Activated CD4-positive, alpha-beta memory T cell treated with anti-CD3 and anti-CD28 coated beads for 36 hours (primary cell): Measurements from ENCODE around the gene OTUD7B. TPM values are rescaled to one million over a fixed set of nuclear protein-coding genes. Genes with fewer than 3 reads are reported as not detected.
A peak's percentile ranks its signal among the peaks of the same experiment; 100 is the strongest.
"Not testable (repeated sequence)": the region's sequence is repeated elsewhere in the genome, so short reads cannot be mapped to it uniquely, and the experiment has no call there.

ENCODE experiments used
- CTCF ChIA-PET: fragments of 350-600 bp; sonication (Branson Sonifier 250); formaldehyde crosslinking; loops from one replicate; lab custom pipeline; 2021; ENCODE audit warnings: antibody characterized with exemption, inconsistent platforms; lab: Charles Lee
- POLR2A ChIA-PET: fragments of 350-600 bp; sonication (Branson Sonifier 250); formaldehyde crosslinking; loops from one replicate; lab custom pipeline; 2021; ENCODE audit warnings: antibody characterized with exemption; lab: Charles Lee
- DNase-seq: peaks from one replicate; pipeline ENCODE4 v3.0.0-alpha.2; 2020
- H3K27ac Mint-ChIP-seq: one replicate; pipeline ENCODE4 v1.8.0; 2021; ENCODE audit warnings: mixed read lengths
- H3K27me3 Mint-ChIP-seq: one replicate; pipeline ENCODE4 v1.8.0; 2021; ENCODE audit warnings: mixed read lengths
- H3K36me3 Mint-ChIP-seq: one replicate; pipeline ENCODE4 v1.8.0; 2021; ENCODE audit warnings: mixed read lengths
- H3K4me1 Mint-ChIP-seq: one replicate; pipeline ENCODE4 v1.8.0; 2021; ENCODE audit warnings: low read depth, mixed read lengths
- H3K4me3 Mint-ChIP-seq: one replicate; pipeline ENCODE4 v1.8.0; 2021; ENCODE audit warnings: mild to moderate bottlenecking, mixed read lengths
- H3K9me3 Mint-ChIP-seq: one replicate; pipeline ENCODE4 v1.8.0; 2021; ENCODE audit warnings: mixed read lengths
- intact Hi-C: fragments of 100-400 bp; cut with micrococcal nuclease; formaldehyde crosslinking; loops from one replicate; pipeline ENCODE4 v1.15.1; 2023
- total RNA-seq, 2 experiments: library from RNA; stranded (reverse); gene quantifications; one replicate each; pipeline ENCODE4 v1.2.3, GENCODE V29; 2021

The OTUD7B gene
- total RNA-seq, 2 experiments from 2014 or later = 23.8 to 24.7 TPM

DNA sequence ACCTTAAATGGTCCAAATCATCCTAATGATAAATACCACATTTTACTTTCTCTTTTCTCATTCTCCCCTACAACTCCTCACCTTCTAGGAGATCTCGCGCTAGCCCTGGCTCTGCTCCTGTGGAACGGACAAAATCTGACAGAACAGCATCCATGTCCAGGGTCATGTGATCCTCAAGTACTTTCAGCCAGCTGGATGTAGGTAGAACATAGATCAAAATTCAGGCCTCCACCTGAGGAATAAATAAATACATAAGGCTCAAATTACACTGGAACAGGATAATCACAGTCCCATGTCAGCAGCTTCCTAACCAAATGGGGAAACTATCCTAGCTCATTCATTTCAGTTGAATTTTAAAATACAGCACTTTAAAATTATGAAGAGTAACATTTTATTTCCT is 33.2 kb downstream of the OTUD7B start:
- ChIA-PET CTCF (interaction anchor here (0.8 kb wide), 1 partner anchor 73 kb away, joined by 3 read pairs; no protein-coding TSS in a partner anchor), POLR2A (interaction anchor here (0.6 kb wide), 1 partner anchor 249 kb away, joined by 4 read pairs; no protein-coding TSS in a partner anchor)
- Mint-ChIP-seq H3K9me3 (no peaks in the 10 kb centered on the region), H3K4me1 (peaks cover 19% of the 10 kb centered on the region), H3K27ac (no peak overlapping the region), H3K4me3 (no peak overlapping the region), H3K27me3 (no peaks in the 10 kb centered on the region), H3K36me3 (peaks cover 25% of the 10 kb centered on the region)
- intact Hi-C loops = no loop called here
- no peak for DNase-seq

DNA sequence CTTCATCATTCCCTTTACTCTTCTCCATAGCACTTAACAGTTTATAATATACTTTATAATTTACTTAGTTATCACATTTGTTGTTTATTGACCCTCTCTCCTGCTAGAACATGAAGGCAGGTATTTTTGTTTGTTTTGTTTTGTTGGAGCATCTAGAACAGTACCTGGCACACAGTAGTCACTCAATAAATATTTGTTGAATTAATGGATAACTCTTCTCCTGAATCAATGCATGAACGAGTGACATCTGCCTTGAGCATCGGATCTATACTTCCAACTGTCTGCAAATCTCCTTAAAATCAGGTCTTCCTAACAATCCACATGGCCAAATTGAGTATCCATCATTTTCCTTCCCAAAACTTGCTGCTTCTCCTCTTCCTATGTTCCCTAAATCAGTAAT is 38.0 kb downstream of the OTUD7B start:
- DNase-seq = no peak
- intact Hi-C loops = no loop called here
- H3K27me3 Mint-ChIP-seq = no peaks in the 10 kb centered on the region
- no peak overlapping the region for H3K27ac Mint-ChIP-seq
- no peak overlapping the region for H3K4me3 Mint-ChIP-seq
- H3K36me3 Mint-ChIP-seq = peaks cover 35% of the 10 kb centered on the region
- ChIA-PET POLR2A (no interaction called here), CTCF (no interaction called here)
- H3K9me3 Mint-ChIP-seq = no peaks in the 10 kb centered on the region
- H3K4me1 Mint-ChIP-seq = no peaks in the 10 kb centered on the region

DNA sequence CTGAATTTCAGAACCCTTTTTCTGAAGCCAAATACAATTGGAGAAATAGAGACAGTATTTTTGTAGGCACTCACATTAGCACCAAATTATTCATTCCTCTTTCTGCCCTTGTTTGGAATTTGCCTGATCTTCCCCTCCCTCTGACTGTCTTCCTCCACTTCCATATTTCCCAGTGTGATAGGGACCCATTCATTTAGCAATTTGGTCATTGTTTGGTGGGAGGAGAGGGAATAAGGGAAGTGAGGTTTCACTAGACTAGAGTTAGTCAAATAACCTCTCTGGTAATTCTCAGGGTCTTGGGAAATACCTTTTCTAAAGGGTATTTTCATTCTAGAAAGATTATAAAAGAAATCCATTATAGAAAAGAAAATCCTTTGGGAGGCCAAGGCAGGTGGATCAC is 42.9 kb downstream of the OTUD7B start:
- no peak for DNase-seq
- Mint-ChIP-seq H3K4me3 (no peak overlapping the region), H3K36me3 (peaks cover 28% of the 10 kb centered on the region), H3K9me3 (no peaks in the 10 kb centered on the region), H3K27me3 (no peaks in the 10 kb centered on the region), H3K27ac (no peak overlapping the region), H3K4me1 (peaks cover 10% of the 10 kb centered on the region)
- intact Hi-C loops = no loop called here
- POLR2A ChIA-PET = no interaction called here
- CTCF ChIA-PET = interaction anchor here (1.5 kb wide), 1 partner anchor 83 kb away, joined by 4 read pairs; no protein-coding TSS in a partner anchor

DNA sequence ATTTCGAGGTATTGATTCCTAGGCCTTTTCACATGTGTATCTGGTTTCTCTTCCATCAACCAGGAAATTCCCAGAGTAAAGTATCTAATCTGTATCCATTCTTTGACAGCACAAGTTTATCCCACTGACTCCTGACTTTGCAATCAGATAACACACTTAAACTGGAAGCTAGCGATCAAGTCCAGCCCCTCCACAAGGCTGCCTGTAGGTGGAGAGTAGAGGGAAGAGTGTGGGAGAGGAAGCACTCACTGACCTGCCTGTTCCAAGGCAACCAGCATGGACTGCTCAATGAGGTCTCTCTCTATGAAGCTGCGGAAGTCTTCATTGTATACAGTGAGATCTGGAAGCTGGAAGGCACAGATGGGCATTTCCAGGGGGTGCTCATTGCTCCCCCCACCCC is 43.5 kb downstream of the OTUD7B start:
- intact Hi-C loops = no loop called here
- ChIA-PET CTCF (interaction anchor here (1.5 kb wide), 1 partner anchor 83 kb away, joined by 4 read pairs; no protein-coding TSS in a partner anchor), POLR2A (no interaction called here)
- H3K27ac Mint-ChIP-seq = no peak overlapping the region
- H3K4me1 Mint-ChIP-seq = peaks cover 16% of the 10 kb centered on the region
- H3K27me3 Mint-ChIP-seq = no peaks in the 10 kb centered on the region
- DNase-seq = no peak
- no peak overlapping the region for H3K4me3 Mint-ChIP-seq
- peaks cover 27% of the 10 kb centered on the region for H3K36me3 Mint-ChIP-seq
- H3K9me3 Mint-ChIP-seq = no peaks in the 10 kb centered on the region

DNA sequence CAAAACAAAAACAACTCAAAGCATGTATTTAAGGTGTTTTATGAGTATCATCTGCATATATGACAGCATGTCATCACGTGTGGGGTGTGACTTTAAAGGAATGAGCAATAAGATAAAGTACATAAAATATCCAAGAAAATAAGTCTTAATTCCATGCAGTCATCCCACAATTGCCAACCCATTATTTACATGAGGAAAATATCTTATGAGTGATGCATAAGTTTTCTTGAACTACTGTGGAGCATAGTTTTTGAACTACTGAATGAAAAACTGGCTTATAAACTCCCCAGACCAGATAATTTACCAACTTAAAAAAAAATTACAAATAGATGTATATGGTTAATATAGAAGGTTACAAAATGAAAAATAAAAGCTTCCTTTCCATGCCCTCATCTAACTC is 44.1 kb downstream of the OTUD7B start:
- H3K4me3 Mint-ChIP-seq = no peak overlapping the region
- no peaks in the 10 kb centered on the region for H3K27me3 Mint-ChIP-seq
- POLR2A ChIA-PET = no interaction called here
- peaks cover 30% of the 10 kb centered on the region for H3K36me3 Mint-ChIP-seq
- no peak overlapping the region for H3K27ac Mint-ChIP-seq
- no peak for DNase-seq
- peaks cover 22% of the 10 kb centered on the region for H3K4me1 Mint-ChIP-seq
- H3K9me3 Mint-ChIP-seq = no peaks in the 10 kb centered on the region
- CTCF ChIA-PET = interaction anchor here (0.6 to 1.5 kb wide), 2 partner anchors 21 to 84 kb away, joined by 3 to 4 read pairs; no protein-coding TSS in a partner anchor
- intact Hi-C loops = no loop called here

DNA sequence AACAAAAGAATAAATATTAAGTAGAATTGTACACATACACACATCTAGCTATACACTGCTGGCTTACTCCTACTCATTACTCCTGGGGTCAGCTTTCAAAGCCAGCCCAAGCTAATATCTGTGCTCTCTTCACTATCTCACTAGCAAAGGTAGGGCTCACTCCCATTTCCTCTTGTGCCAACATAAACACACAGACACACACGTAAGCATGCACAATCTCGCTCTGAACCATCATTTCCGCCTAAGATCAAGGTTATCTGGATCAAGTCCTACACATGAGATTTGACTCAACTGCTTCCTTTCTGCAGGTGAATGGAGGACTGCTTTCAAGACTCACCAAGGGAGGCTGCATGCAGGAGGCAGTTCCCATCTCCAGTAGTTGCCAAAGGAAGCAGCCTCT is 45.1 kb downstream of the OTUD7B start:
- DNase-seq = peak; percentile 15
- Mint-ChIP-seq H3K27me3 (no peaks in the 10 kb centered on the region), H3K4me3 (no peak overlapping the region), H3K4me1 (peaks cover 22% of the 10 kb centered on the region), H3K36me3 (peaks cover 29% of the 10 kb centered on the region), H3K9me3 (no peaks in the 10 kb centered on the region), H3K27ac (peak overlapping the region; percentile 6)
- POLR2A ChIA-PET = no interaction called here
- intact Hi-C loops = no loop called here
- CTCF ChIA-PET = interaction anchor here (0.9 kb wide), 1 partner anchor 225 kb away, joined by 3 read pairs; no protein-coding TSS in a partner anchor

DNA sequence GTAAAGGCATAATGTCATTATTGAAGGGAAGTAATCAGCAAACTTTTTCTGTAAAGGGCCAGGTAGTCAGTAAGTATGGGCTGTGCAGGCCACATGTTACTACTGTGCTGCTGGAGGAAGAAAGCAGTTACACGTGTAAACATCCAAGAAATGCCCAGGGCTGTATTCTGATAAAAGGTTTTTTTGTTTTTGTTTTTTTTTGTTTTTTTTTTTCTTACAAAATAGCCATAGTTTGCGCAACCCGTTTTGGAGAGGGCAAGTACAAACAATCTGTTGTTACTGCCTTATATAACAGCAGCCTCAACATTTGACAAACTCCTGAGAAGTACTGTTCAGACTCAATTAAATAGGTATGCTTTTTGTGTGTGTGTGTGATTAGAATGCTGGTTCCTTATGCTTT is 47.2 kb downstream of the OTUD7B start:
- Mint-ChIP-seq H3K9me3 (no peaks in the 10 kb centered on the region), H3K4me1 (peaks cover 22% of the 10 kb centered on the region), H3K27ac (no peak overlapping the region), H3K36me3 (peaks cover 39% of the 10 kb centered on the region), H3K27me3 (no peaks in the 10 kb centered on the region), H3K4me3 (no peak overlapping the region)
- no peak for DNase-seq
- ChIA-PET POLR2A (no interaction called here), CTCF (interaction anchor here (1.0 to 1.8 kb wide), 3 partner anchors 34 to 238 kb away, joined by 3 to 12 read pairs (median 4); no protein-coding TSS in a partner anchor)
- intact Hi-C loops = loop anchor here (2.0 kb wide), 1 partner anchor 223 kb away; no protein-coding TSS in a partner anchor

DNA sequence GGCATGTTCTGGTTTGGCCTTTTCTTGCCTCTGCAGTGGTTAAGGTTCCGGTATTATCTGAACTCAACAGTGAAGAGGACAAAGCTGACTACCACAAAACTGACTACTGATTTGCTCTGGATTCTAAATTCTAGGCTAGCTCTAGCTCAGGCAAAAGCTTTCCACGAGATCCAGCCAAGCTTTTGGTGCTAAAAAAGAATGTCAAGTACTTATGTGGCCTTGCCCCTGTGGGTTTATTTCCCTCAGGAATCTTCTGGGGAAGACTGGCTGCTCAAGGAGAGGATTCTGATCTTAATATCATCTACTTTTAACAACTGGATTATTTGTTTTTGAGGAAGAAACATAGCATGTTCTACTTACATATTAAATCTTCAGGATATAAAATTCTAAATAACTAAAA is 47.8 kb downstream of the OTUD7B start:
- peaks cover 22% of the 10 kb centered on the region for H3K4me1 Mint-ChIP-seq
- peak overlapping the region; percentile 9 for H3K27ac Mint-ChIP-seq

DNA sequence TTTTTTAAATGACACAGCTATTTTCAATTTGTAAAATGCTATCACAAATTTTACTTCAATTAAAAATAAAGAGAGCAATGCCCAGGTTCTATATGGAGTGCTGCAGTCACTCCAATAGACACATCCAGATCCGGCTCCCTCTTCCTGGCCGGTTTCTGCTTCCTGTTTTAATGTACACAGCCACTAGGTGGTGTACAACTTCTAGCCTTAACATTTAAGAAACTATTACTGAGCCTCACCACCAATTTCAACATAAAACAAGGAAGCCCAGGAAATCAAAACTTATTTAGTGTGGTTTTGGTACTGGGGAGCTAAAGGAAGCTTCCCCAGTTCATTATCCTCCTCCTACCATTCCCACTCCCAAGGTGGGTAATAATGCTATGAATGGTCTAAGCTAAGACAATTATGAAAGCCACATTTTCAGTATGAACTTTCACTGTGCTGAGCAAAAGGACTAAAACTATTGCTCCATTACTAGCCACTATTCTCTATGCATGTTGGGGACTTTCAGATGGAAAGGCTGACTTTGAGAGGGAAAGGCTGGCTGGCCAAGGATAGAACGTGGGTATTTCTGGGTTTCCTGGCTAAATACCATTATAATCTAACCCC is 48.4 kb downstream of the OTUD7B start:
- ChIA-PET POLR2A (interaction anchor here (0.9 kb wide), 1 partner anchor 39 kb away, joined by 3 read pairs; no protein-coding TSS in a partner anchor), CTCF (interaction anchor here (0.6 to 3.0 kb wide), 37 partner anchors 15 to 239 kb away, joined by 3 to 31 read pairs (median 4); partner anchors contain the start of gene OTUD7B)
- H3K36me3 Mint-ChIP-seq = peaks cover 43% of the 10 kb centered on the region
- H3K27me3 Mint-ChIP-seq = no peaks in the 10 kb centered on the region
- H3K9me3 Mint-ChIP-seq = no peaks in the 10 kb centered on the region
- H3K4me3 Mint-ChIP-seq = no peak overlapping the region
- H3K4me1 Mint-ChIP-seq = peaks cover 22% of the 10 kb centered on the region
- DNase-seq = peak; percentile 47
- intact Hi-C loops = loop anchor here (1.0 to 2.0 kb wide), 4 partner anchors 36 to 225 kb away; no protein-coding TSS in a partner anchor
- peak overlapping the region; percentile 9 for H3K27ac Mint-ChIP-seq

More for the DNA sequence above, 47.8 kb downstream of the OTUD7B start:
- no peaks in the 10 kb centered on the region for H3K9me3 Mint-ChIP-seq
- no peaks in the 10 kb centered on the region for H3K27me3 Mint-ChIP-seq
- ChIA-PET POLR2A (interaction anchor here (0.5 to 0.9 kb wide), 2 partner anchors 40 to 224 kb away, joined by 3 read pairs; no protein-coding TSS in a partner anchor), CTCF (interaction anchor here (0.6 to 3.0 kb wide), 33 partner anchors 15 to 239 kb away, joined by 3 to 31 read pairs (median 5); partner anchors contain the start of gene OTUD7B)
- intact Hi-C loops = loop anchor here (1.0 to 2.0 kb wide), 4 partner anchors 36 to 224 kb away; no protein-coding TSS in a partner anchor
- H3K4me3 Mint-ChIP-seq = no peak overlapping the region
- peaks cover 43% of the 10 kb centered on the region for H3K36me3 Mint-ChIP-seq
- DNase-seq = no peak

DNA sequence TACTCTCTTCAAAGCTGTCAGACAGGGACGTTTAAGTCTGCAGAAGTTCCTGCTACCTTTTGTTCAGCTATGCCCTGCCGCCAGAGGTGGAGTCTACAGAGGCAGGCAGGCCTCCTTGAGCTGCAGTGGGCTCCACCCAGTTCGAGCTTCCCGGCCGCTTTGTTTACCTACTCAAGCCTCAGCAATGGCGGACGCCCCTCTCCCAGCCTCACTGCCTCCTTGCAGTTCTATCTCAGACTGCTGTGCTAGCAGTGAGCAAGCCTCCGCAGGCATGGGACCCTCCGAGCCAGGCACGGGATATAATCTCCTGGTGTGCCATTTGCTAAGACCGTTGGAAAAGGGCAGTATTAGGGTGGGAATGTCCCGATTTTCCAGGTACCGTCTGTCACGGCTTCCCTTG is 53.0 kb downstream of the OTUD7B start:
- DNase-seq, H3K27me3 Mint-ChIP-seq, H3K9me3 Mint-ChIP-seq, CTCF ChIA-PET, POLR2A ChIA-PET, H3K27ac Mint-ChIP-seq, intact Hi-C loops, H3K4me3 Mint-ChIP-seq: not testable (repeated sequence)
- H3K4me1 Mint-ChIP-seq = peaks cover 11% of the 10 kb centered on the region
- H3K36me3 Mint-ChIP-seq = peaks cover 59% of the 10 kb centered on the region

DNA sequence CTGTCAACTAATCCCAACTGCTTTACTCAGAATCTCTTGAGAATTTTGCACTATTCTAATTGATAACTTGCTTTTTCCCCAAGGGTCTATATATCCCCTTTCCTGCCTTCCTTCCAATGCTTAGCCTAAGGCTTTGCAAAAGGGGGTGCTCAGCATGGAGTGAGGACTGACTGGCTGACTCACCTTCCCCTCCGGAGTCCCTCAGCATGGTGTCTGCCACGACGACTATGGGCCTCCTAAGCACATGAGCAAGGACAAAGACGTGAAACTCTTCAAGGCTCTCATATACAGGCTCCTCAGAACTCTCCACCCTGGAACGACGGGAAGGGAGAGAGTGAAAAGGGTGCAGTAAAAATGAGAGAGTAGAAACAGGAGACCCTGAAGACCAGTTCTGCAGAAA is 60.6 kb downstream of the OTUD7B start:
- Mint-ChIP-seq H3K27ac (no peak overlapping the region), H3K27me3 (no peaks in the 10 kb centered on the region), H3K36me3 (peaks cover 50% of the 10 kb centered on the region), H3K4me1 (no peaks in the 10 kb centered on the region), H3K4me3 (no peak overlapping the region), H3K9me3 (no peaks in the 10 kb centered on the region)
- POLR2A ChIA-PET = no interaction called here
- intact Hi-C loops = no loop called here
- CTCF ChIA-PET = interaction anchor here (1.3 kb wide), 1 partner anchor 11 kb away, joined by 5 read pairs; no protein-coding TSS in a partner anchor
- DNase-seq = no peak

DNA sequence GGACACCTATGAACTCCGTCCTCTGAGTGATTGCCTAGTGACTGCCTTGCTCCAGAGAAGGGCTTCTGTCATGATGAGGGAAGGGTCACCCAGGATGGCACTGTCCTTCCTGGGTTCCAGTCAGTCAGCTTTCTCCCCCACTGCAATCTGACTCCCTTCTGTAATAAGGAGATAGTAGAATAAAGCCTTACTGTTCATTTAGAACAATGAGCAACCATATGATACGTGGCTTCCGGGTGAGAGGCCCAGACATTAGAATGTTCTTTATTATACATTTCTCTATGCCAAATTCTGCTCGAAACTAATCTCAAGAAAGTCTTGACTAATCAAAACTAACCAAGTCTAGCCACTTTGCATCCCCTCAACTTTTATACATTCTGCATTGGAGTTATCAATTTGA is 65.3 kb downstream of the OTUD7B start:
- H3K9me3 Mint-ChIP-seq = no peaks in the 10 kb centered on the region
- H3K27ac Mint-ChIP-seq = no peak overlapping the region
- ChIA-PET CTCF (interaction anchor here (1.2 kb wide), 1 partner anchor 128 kb away, joined by 5 read pairs; no protein-coding TSS in a partner anchor), POLR2A (no interaction called here)
- no peak for DNase-seq
- H3K36me3 Mint-ChIP-seq = peaks cover 34% of the 10 kb centered on the region
- intact Hi-C loops = no loop called here
- no peaks in the 10 kb centered on the region for H3K27me3 Mint-ChIP-seq
- H3K4me3 Mint-ChIP-seq = no peak overlapping the region
- H3K4me1 Mint-ChIP-seq = no peaks in the 10 kb centered on the region
